Cardiac muscle cell (in vitro differentiated cells and primary cell): Measurements from ENCODE around the gene OR4Q3. TPM values are rescaled to one million over a fixed set of nuclear protein-coding genes. Genes with fewer than 3 reads are reported as not detected.
"Not testable (repeated sequence)": the region's sequence is repeated elsewhere in the genome, so short reads cannot be mapped to it uniquely, and the experiment has no call there.

Experiments
- DNase-seq, 2 donors: peaks; one replicate each; pipeline versions ENCODE4 v3.0.0 to v3.0.0-alpha.2; 2010 to 2017; ENCODE audit warnings: low read depth in 1 of 2, low spot score in 1 of 2
- H3K27ac ChIP-seq: fragments of 200-600 bp; sonication (generic); 2 replicates; pipeline ENCODE4 v1.5.1; 2016
- H3K27me3 ChIP-seq: fragments of 200-600 bp; sonication (generic); 2 replicates; pipeline ENCODE4 v1.6.0; 2016; ENCODE audit warnings: control low read depth
- H3K36me3 ChIP-seq: fragments of 200-600 bp; sonication (generic); 2 replicates; pipeline ENCODE4 v1.5.1; 2016; ENCODE audit warnings: control low read depth
- H3K4me1 ChIP-seq: fragments of 200-600 bp; sonication (generic); 2 replicates; pipeline ENCODE4 v1.8.1; 2017; ENCODE audit warnings: low read depth, mild to moderate bottlenecking, mixed run types
- H3K4me3 ChIP-seq: fragments of 200-600 bp; sonication (generic); 2 replicates; pipeline ENCODE4 v1.5.1; 2016; ENCODE audit warnings: mild to moderate bottlenecking
- H3K9me3 ChIP-seq: fragments of 200-600 bp; sonication (generic); 2 replicates; pipeline ENCODE4 v1.5.1; 2017; ENCODE audit warnings: low read depth, mild to moderate bottlenecking, control low read depth
- polyA plus RNA-seq: library from polyadenylated mRNA; unstranded; fragments of >200 nt; fragmentation: Nextera tagmentation; extraction: Ambion mirVana; gene quantifications from 2 replicates; pipeline ENCODE4 v1.2.1, GENCODE V29; 2016
- total RNA-seq: library from RNA; depleted of rRNA; stranded (reverse); fragments of >200 nt; gene quantifications from 2 replicates; pipeline ENCODE4 v1.2.3, GENCODE V29; 2016
- TF ChIP-seq, protein P1 (sequence below): IDR thresholded peaks from 2 replicates; pipeline ENCODE4 v1.5.1; 2012; ENCODE audit warnings: low read depth, mild to moderate bottlenecking, low read length

OR4Q3 gene
- total RNA-seq = not detected in 2 replicates
- polyA plus RNA-seq = not detected in 2 replicates

DNA sequence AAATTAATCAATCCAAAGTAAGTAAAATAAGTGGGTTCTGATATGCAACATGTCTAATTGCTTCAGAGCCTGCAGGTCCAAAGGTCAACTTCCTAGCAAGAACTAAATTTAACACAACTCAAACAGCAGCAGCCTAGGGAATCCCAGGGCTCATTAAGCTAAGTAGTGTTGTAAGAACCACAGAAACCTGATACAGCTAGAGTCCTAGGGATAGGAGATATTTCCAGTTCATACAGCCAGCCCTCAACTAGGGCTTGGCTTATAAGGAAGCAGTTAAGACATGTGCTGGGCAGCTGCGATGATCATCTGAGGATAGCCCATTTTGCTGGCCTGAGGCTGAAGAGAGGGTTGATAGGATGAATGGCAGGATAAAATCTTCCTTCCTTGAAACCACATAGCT lies at the start of gene OR4Q3:
Gene OR4Q3 (plus strand): TSS at position 316 of the 400 bp plus-strand sequence.
- DNase-seq = no peak
- TF ChIP-seq, protein P1, sequence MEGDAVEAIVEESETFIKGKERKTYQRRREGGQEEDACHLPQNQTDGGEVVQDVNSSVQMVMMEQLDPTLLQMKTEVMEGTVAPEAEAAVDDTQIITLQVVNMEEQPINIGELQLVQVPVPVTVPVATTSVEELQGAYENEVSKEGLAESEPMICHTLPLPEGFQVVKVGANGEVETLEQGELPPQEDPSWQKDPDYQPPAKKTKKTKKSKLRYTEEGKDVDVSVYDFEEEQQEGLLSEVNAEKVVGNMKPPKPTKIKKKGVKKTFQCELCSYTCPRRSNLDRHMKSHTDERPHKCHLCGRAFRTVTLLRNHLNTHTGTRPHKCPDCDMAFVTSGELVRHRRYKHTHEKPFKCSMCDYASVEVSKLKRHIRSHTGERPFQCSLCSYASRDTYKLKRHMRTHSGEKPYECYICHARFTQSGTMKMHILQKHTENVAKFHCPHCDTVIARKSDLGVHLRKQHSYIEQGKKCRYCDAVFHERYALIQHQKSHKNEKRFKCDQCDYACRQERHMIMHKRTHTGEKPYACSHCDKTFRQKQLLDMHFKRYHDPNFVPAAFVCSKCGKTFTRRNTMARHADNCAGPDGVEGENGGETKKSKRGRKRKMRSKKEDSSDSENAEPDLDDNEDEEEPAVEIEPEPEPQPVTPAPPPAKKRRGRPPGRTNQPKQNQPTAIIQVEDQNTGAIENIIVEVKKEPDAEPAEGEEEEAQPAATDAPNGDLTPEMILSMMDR = no peak
- Histone ChIP-seq H3K9me3 (no peaks in the 10 kb centered on the region), H3K27ac (no peak within 1 kb of the TSS), H3K4me1 (no peaks in the 10 kb centered on the region), H3K27me3 (no peaks in the 10 kb centered on the region), H3K4me3 (no peak within 1 kb of the TSS), H3K36me3 (no peaks in the 10 kb centered on the region)

DNA sequence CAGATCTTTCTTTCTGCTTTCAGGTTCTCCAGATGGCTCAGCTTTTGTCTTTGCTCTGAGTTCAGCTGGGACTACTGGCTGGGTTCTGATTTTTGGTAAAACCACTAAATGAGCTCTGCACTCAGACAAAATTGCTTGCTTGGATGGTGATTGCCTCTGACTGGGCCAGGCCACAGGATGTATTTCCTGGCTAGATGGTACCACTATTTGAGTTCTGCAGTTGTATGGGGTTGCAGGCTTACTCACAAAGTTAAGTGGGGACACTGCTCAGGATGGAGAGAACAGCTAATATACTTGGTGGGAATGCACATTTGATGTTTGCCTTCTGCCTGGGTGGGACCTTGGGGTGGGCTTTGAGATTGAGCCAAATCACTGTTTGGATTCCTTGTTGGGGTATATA lies 14.0 kb upstream of the OR4Q3 start:
- H3K27me3 ChIP-seq = no peaks in the 10 kb centered on the region
- no peak overlapping the region for H3K27ac ChIP-seq
- H3K4me1 ChIP-seq = no peaks in the 10 kb centered on the region
- H3K36me3 ChIP-seq = no peaks in the 10 kb centered on the region
- H3K4me3 ChIP-seq = no peak overlapping the region
- H3K9me3 ChIP-seq = peaks cover 3% of the 10 kb centered on the region
- TF ChIP-seq, protein P1 = no peak
- DNase-seq = no peak

DNA sequence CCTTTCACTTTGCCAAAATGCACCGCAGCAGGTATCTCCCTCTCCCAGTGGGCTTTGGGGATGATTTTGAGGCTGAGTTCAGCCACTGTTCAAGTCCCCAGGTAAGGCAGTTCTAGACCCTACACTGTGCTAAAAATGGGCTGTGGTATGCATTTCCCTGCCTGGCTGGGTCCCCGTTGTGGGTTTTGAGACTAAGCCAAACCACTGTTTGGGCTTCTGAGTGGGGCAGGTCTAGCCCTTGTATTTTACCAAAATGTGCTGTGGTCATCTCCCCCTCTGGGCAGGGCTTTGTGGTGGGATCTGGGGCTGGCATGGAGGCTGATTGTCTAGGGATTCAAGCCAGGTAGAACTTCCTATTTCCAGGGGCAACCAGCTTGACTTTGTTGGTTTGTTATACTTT lies 13.6 kb upstream of the OR4Q3 start:
- Histone ChIP-seq H3K36me3 (no peaks in the 10 kb centered on the region), H3K9me3 (peaks cover 3% of the 10 kb centered on the region), H3K27ac (no peak overlapping the region), H3K4me1 (no peaks in the 10 kb centered on the region), H3K4me3 (no peak overlapping the region), H3K27me3 (no peaks in the 10 kb centered on the region)
- DNase-seq = no peak
- TF ChIP-seq, protein P1 = no peak

DNA sequence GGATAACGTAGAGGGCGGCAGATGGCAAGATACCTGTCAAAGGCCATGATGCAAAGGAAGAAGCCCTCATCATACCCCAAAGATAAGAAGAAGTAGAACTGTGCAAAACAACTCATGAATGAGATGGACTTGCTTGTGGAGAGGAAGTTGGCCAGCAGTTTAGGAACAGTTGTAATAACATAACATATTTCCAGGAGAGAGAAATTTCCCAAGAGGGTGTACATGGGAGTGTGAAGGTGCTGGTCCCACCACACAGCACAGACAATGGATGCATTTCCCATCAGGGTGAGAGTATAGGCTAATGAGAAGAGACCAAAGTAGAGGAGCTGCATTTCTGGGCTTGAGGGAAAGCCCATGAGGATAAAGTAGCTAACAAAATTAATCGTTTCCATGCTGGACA lies 9.5 kb upstream of the OR4Q3 start:
- H3K4me3 ChIP-seq, H3K9me3 ChIP-seq, H3K36me3 ChIP-seq, H3K27ac ChIP-seq, DNase-seq, H3K27me3 ChIP-seq, H3K4me1 ChIP-seq: not testable (repeated sequence)

DNA sequence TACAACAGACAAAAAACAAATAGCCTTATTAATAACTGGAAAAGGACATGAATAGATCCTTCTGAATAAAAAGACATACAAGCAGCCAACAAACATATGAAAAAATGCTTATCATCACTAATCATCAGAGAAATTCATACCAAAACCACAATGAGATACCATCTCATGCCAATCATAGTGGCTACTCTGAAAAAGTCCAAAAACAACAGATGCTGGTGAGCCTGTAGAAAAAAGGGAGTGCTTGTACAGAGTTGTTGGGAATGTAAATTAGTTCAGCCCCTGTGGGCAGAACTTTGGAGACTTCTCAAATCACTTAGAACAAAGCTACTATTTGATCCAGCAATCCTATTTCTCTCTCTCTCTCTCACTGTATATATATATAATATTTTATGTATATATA lies 8.9 kb downstream of the OR4Q3 start:
- H3K4me3 ChIP-seq, H3K27me3 ChIP-seq, H3K36me3 ChIP-seq, H3K9me3 ChIP-seq, H3K27ac ChIP-seq, H3K4me1 ChIP-seq, DNase-seq: not testable (repeated sequence)

DNA sequence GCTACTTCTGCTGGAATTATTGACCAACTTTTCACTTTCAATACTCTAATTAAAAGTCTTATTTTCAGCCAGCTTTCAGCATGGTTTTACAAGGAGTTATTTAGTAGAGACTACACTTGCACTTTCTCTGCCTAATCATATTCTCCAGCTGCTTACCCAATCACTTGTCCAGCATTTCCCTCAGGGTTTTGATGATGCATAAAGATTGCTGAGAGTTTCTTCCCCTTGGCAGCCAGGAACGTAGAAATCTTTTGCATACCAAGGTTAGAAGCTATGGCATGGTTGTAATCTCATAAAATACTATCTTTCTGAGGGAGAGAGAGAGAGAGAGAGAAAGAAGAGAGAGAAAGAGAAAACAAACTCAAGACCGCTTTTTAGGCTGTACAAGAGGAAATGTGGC lies 10.8 kb downstream of the OR4Q3 start:
- TF ChIP-seq, protein P1 = no peak
- Histone ChIP-seq H3K36me3 (no peaks in the 10 kb centered on the region), H3K4me3 (no peak overlapping the region), H3K4me1 (no peaks in the 10 kb centered on the region), H3K27me3 (no peaks in the 10 kb centered on the region), H3K9me3 (no peaks in the 10 kb centered on the region), H3K27ac (no peak overlapping the region)
- DNase-seq = no peak

DNA sequence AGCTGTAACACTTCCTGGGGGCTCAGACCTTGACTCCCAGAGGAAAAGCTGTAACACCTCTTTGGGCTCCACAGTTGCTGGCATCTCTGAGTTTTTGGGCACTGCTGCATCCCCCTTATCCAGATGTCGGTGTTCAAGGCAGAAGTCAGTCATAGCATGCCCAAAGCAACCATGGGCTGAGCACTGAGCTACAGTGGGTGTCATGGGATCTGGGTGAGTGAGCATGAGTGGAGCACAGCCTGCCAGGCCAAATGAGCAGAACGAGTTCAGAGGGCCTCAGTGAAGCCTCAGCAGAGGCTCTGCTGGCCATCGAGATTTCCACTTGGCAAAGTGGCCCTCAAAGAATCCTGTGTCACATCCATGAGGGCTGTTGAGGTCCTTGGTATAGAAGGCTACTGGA lies 28.1 kb downstream of the OR4Q3 start:
- H3K9me3 ChIP-seq, H3K36me3 ChIP-seq, DNase-seq, H3K4me1 ChIP-seq, H3K4me3 ChIP-seq, H3K27ac ChIP-seq, H3K27me3 ChIP-seq: not testable (repeated sequence)
